PC-3 (cell line): Measurements from ENCODE around the gene RBPJ. TPM values are rescaled to one million over a fixed set of nuclear protein-coding genes. Genes with fewer than 3 reads are reported as not detected.
A peak's percentile ranks its signal among the peaks of the same experiment; 100 is the strongest.

Experiments used
- ATAC-seq: fragments of 200-7000 bp; cut with Tn5 transposase; 2 replicates; pipeline ENCODE4 v1.9.1; 2020; ENCODE audit warnings: mild to moderate bottlenecking, moderate library complexity
- BruUV-seq: library from RNA; stranded (reverse); fragments of 400-500 nt; replicated peaks from 2 replicates; lab custom pipeline; 2021; lab: Mats Ljungman, UMichigan
- CTCF ChIA-PET: fragments of 300-600 bp; sonication (Branson Sonifier 250); formaldehyde crosslinking; loops from one replicate; lab custom pipeline; 2022; ENCODE audit warnings: antibody characterized with exemption; lab: Charles Lee
- POLR2A ChIA-PET: fragments of 300-600 bp; sonication (Branson Sonifier 250); formaldehyde crosslinking; loops from one replicate; lab custom pipeline; 2022; ENCODE audit warnings: antibody characterized with exemption; ENCODE audit not compliant: unreplicated experiment; lab: Charles Lee
- DNase-seq: peaks from one replicate; pipeline ENCODE4 v3.0.0-alpha.2; 2015
- H2AFZ ChIP-seq: fragments of 300-600 bp; sonication (generic); 2 replicates; pipeline ENCODE4 v1.6.0; 2016; ENCODE audit warnings: antibody characterized with exemption, low read length
- H3F3A ChIP-seq: fragments of 300-600 bp; sonication (generic); one replicate; pipeline ENCODE4 v1.6.0; 2017; ENCODE audit warnings: antibody characterized with exemption, low read length, control low read depth, mild to moderate bottlenecking; ENCODE audit not compliant: unreplicated experiment
- H3K27ac ChIP-seq: fragments of 300-600 bp; sonication (generic); 2 replicates; pipeline ENCODE4 v1.5.1; 2016; ENCODE audit warnings: mild to moderate bottlenecking, low read length
- H3K27me3 ChIP-seq: fragments of 300-600 bp; sonication (generic); 2 replicates; pipeline ENCODE4 v1.6.1; 2016; ENCODE audit warnings: low read length, mixed read lengths
- H3K36me3 ChIP-seq: fragments of 300-600 bp; sonication (generic); 2 replicates; pipeline ENCODE4 v1.6.1; 2016; ENCODE audit warnings: low read depth, mixed run types, low read length, mixed read lengths
- H3K4me1 ChIP-seq: fragments of 300-600 bp; sonication (generic); 2 replicates; pipeline ENCODE4 v1.5.1; 2016; ENCODE audit warnings: low read length; ENCODE audit not compliant: insufficient read depth
- H3K4me2 ChIP-seq: fragments of 300-600 bp; sonication (generic); 2 replicates; pipeline ENCODE4 v1.6.0; 2016; ENCODE audit warnings: low read length
- H3K4me3 ChIP-seq: fragments of 300-600 bp; sonication (generic); 2 replicates; pipeline ENCODE4 v1.5.1; 2016; ENCODE audit warnings: mild to moderate bottlenecking, low read length, mixed read lengths
- H3K79me2 ChIP-seq: fragments of 300-600 bp; sonication (generic); 2 replicates; pipeline ENCODE4 v1.6.1; 2017; ENCODE audit warnings: low read length, mixed read lengths
- H3K9ac ChIP-seq: fragments of 300-600 bp; sonication (generic); 2 replicates; pipeline ENCODE4 v1.6.0; 2016; ENCODE audit warnings: mild to moderate bottlenecking, low read length
- H3K9me2 ChIP-seq: fragments of 300-600 bp; sonication (generic); replicated peaks from 2 replicates; pipeline ENCODE4 v1.6.1; 2016; ENCODE audit warnings: mixed run types, low read length, mixed read lengths
- H3K9me3 ChIP-seq: fragments of 300-600 bp; sonication (generic); 2 replicates; pipeline ENCODE4 v1.6.1; 2016; ENCODE audit warnings: low read length, mixed read lengths
- H4K20me1 ChIP-seq: fragments of 300-600 bp; sonication (generic); 2 replicates; pipeline ENCODE4 v1.6.1; 2016; ENCODE audit warnings: low read length, mixed read lengths
- EZH2 ChIP-seq: fragments of 300-600 bp; sonication (generic); IDR thresholded peaks from one replicate; pipeline ENCODE4 v1.6.1; 2017; ENCODE audit warnings: antibody characterized with exemption, mild to moderate bottlenecking, low read length; ENCODE audit not compliant: unreplicated experiment
- EZH2phosphoT487 ChIP-seq: fragments of 300-600 bp; sonication (generic); IDR thresholded peaks from 2 replicates; pipeline ENCODE4 v1.6.1; 2018; ENCODE audit warnings: mild to moderate bottlenecking, antibody characterized with exemption, low read length, borderline replicate concordance
- intact Hi-C: fragments of 100-400 bp; cut with micrococcal nuclease; formaldehyde crosslinking; loops from 2 replicates; pipeline ENCODE4 v1.9.0; 2023
- total RNA-seq: library from RNA; depleted of rRNA; stranded (reverse); fragments of >200 nt; gene quantifications from 2 replicates; pipeline ENCODE4 v1.2.3, GENCODE V29; 2014
- TF ChIP-seq, protein P1 (sequence below): fragments of 300-600 bp; sonication (generic); conservative IDR thresholded peaks from 2 replicates; pipeline ENCODE4 v1.5.1; 2017; ENCODE audit warnings: antibody characterized with exemption, low read depth, mild to moderate bottlenecking, low read length

The RBPJ gene
- total RNA-seq, 1 experiment from 2014 or later = 39.1 TPM

DNA sequence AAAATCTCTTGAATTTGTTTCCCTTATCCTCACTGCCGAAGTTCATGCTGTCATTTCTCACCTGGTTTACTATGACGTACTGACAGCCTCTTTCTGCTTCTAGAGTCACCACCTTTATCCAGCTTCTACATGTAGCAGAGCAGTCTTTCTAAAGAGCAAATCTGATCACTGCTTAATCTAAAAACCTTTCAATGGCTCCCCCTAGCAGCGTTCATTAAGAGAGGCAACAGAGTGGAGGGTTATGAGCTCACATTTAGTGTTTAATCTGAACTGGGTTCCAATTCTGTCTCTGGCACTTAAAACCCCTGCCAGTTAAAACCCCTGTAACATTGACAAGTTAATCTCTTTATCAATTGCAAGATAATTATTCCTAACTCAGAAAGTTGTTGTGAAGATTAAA, 4.4 kb downstream of the RBPJ start:
- Histone ChIP-seq H3F3A (no peaks in the 10 kb centered on the region), H2AFZ (no peak overlapping the region), H3K4me2 (peak overlapping the region; percentile 40; the same call in 1 of the 2 replicates), H3K9me3 (no peaks in the 10 kb centered on the region), H3K9ac (no peak overlapping the region), H3K79me2 (peaks cover 90% of the 10 kb centered on the region), H3K27me3 (no peaks in the 10 kb centered on the region), H3K36me3 (no peaks in the 10 kb centered on the region), H3K4me3 (no peak overlapping the region), H3K9me2 (no peaks in the 10 kb centered on the region), H3K27ac (no peak overlapping the region), H3K4me1 (peaks cover 36% of the 10 kb centered on the region), H4K20me1 (peaks cover 58% of the 10 kb centered on the region)
- no TSS peak for BruUV-seq
- ATAC-seq (peak; percentile 22), DNase-seq (peak; percentile 50)
- TF ChIP-seq EZH2phosphoT487 (no peak), EZH2 (no peak)
- TF ChIP-seq, protein P1, sequence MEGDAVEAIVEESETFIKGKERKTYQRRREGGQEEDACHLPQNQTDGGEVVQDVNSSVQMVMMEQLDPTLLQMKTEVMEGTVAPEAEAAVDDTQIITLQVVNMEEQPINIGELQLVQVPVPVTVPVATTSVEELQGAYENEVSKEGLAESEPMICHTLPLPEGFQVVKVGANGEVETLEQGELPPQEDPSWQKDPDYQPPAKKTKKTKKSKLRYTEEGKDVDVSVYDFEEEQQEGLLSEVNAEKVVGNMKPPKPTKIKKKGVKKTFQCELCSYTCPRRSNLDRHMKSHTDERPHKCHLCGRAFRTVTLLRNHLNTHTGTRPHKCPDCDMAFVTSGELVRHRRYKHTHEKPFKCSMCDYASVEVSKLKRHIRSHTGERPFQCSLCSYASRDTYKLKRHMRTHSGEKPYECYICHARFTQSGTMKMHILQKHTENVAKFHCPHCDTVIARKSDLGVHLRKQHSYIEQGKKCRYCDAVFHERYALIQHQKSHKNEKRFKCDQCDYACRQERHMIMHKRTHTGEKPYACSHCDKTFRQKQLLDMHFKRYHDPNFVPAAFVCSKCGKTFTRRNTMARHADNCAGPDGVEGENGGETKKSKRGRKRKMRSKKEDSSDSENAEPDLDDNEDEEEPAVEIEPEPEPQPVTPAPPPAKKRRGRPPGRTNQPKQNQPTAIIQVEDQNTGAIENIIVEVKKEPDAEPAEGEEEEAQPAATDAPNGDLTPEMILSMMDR = peak; percentile 72
- intact Hi-C loops = loop anchor here (2.0 kb wide), 1 partner anchor 336 kb away; no protein-coding TSS in a partner anchor
- ChIA-PET CTCF (interaction anchor here (0.6 to 1.1 kb wide), 6 partner anchors 129 to 264 kb away, joined by 3 to 6 read pairs (median 3); no protein-coding TSS in a partner anchor), POLR2A (no interaction called here)

DNA sequence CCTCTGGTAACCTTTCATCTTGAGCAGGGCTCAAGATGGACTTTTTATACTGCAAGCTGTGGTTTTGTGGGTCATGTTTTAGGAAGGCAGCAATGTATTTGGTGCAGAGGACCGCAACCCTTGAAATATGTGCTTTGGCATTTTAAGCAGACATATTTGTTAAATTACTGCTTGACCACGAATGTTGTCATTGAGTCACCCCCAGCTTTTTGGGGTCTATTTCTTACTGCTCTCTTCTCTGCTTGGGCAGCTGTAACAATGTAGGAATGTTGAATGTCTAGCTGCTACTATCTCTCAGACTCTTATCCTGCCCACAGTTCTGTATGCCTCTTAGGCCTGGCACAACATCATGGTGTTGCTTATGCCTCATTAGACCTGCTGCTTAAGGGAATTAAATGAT, 6.0 kb downstream of the RBPJ start:
- peak overlapping the region; percentile 31 for H3K4me2 ChIP-seq

More for the DNA sequence above, 6.0 kb downstream of the RBPJ start:
- intact Hi-C loops = no loop called here
- H3K9ac ChIP-seq = no peak overlapping the region
- POLR2A ChIA-PET = interaction anchor here (0.7 kb wide), 1 partner anchor 391 kb away, joined by 3 read pairs; no protein-coding TSS in a partner anchor
- H3F3A ChIP-seq = no peaks in the 10 kb centered on the region
- CTCF ChIA-PET = interaction anchor here (0.6 kb wide), 1 partner anchor 396 kb away, joined by 3 read pairs; no protein-coding TSS in a partner anchor
- H3K36me3 ChIP-seq = no peaks in the 10 kb centered on the region
- H2AFZ ChIP-seq = no peak overlapping the region
- ATAC-seq (peak; percentile 16; the same call in 1 of the 2 replicates), DNase-seq (peak; percentile 71)
- peaks cover 70% of the 10 kb centered on the region for H4K20me1 ChIP-seq
- peaks cover 36% of the 10 kb centered on the region for H3K4me1 ChIP-seq
- TF ChIP-seq, protein P1 = no peak
- no peaks in the 10 kb centered on the region for H3K27me3 ChIP-seq
- no peak overlapping the region for H3K4me3 ChIP-seq
- no peaks in the 10 kb centered on the region for H3K9me3 ChIP-seq
- no peak overlapping the region for H3K27ac ChIP-seq
- H3K9me2 ChIP-seq = no peaks in the 10 kb centered on the region
- peaks cover 100% of the 10 kb centered on the region for H3K79me2 ChIP-seq
- BruUV-seq = no TSS peak
